Astrocyte (in vitro differentiated cells and primary cell): ENCODE data around the gene PLP1. TPM values are rescaled to one million over a fixed set of nuclear protein-coding genes. Genes with fewer than 3 reads are reported as not detected.

ENCODE experiments used
- DNase-seq: peaks from one replicate; pipeline ENCODE4 v3.0.0-alpha.2; 2010; ENCODE audit warnings: low read depth
- FAIRE-seq: peaks from 2 replicates; lab custom pipeline; 2011; peaks lifted over from hg19 to GRCh38; lab: Jason Lieb, UNC
- H2AFZ ChIP-seq: 2 replicates; pipeline ENCODE4 v1.6.0; 2012; ENCODE audit warnings: low read depth, low read length, inconsistent platforms
- H3K27ac ChIP-seq: 2 replicates; pipeline ENCODE4 v1.5.1; 2011; ENCODE audit warnings: low read depth, low read length, inconsistent platforms
- H3K27me3 ChIP-seq: 2 replicates; pipeline ENCODE4 v1.6.0; 2011; ENCODE audit warnings: low read length, inconsistent platforms; ENCODE audit not compliant: insufficient read depth
- H3K36me3 ChIP-seq: 2 replicates; pipeline ENCODE4 v1.5.1; 2011; ENCODE audit warnings: low read length, inconsistent platforms; ENCODE audit not compliant: insufficient read depth
- H3K4me1 ChIP-seq: 2 replicates; pipeline ENCODE4 v1.5.1; 2011; ENCODE audit warnings: low read length, inconsistent platforms; ENCODE audit not compliant: insufficient read depth
- H3K4me2 ChIP-seq: 2 replicates; pipeline ENCODE4 v1.6.0; 2012; ENCODE audit warnings: low read length, inconsistent platforms
- H3K4me3 ChIP-seq: 2 replicates; pipeline ENCODE4 v1.5.1; 2011; ENCODE audit warnings: low read depth, mild to moderate bottlenecking, low read length, inconsistent platforms; ENCODE audit not compliant: insufficient read depth
- H3K79me2 ChIP-seq: 2 replicates; pipeline ENCODE4 v1.6.0; 2012; ENCODE audit warnings: mild to moderate bottlenecking, low read length, inconsistent platforms; ENCODE audit not compliant: insufficient read depth
- H3K9ac ChIP-seq: 2 replicates; pipeline ENCODE4 v1.6.0; 2012; ENCODE audit warnings: mild to moderate bottlenecking, low read length, inconsistent platforms
- H3K9me3 ChIP-seq: 2 replicates; pipeline ENCODE4 v1.5.1; 2012; ENCODE audit warnings: low read depth, mild to moderate bottlenecking, low read length, inconsistent platforms; ENCODE audit not compliant: insufficient read depth
- H4K20me1 ChIP-seq: 2 replicates; pipeline ENCODE4 v1.6.0; 2012; ENCODE audit warnings: low read length, inconsistent platforms; ENCODE audit not compliant: insufficient read depth
- H3K27ac Mint-ChIP-seq: one replicate; pipeline ENCODE4 v1.8.0; 2021; ENCODE audit warnings: mild to moderate bottlenecking, mixed read lengths; ENCODE audit not compliant: unreplicated experiment
- H3K27me3 Mint-ChIP-seq: one replicate; pipeline ENCODE4 v1.8.0; 2021; ENCODE audit warnings: low read depth, mixed read lengths; ENCODE audit not compliant: unreplicated experiment
- H3K36me3 Mint-ChIP-seq: one replicate; pipeline ENCODE4 v1.8.0; 2021; ENCODE audit warnings: low read depth, mixed read lengths; ENCODE audit not compliant: unreplicated experiment
- H3K4me1 Mint-ChIP-seq: one replicate; pipeline ENCODE4 v1.8.0; 2021; ENCODE audit warnings: low read depth, mixed read lengths; ENCODE audit not compliant: unreplicated experiment
- H3K4me3 Mint-ChIP-seq: one replicate; pipeline ENCODE4 v1.8.0; 2021; ENCODE audit warnings: mild to moderate bottlenecking, moderate library complexity, mixed read lengths; ENCODE audit not compliant: unreplicated experiment
- H3K9me3 Mint-ChIP-seq: one replicate; pipeline ENCODE4 v1.8.0; 2021; ENCODE audit warnings: mild to moderate bottlenecking, mixed read lengths; ENCODE audit not compliant: unreplicated experiment
- CTCF ChIP-seq: IDR thresholded peaks from 2 replicates; pipeline ENCODE4 v1.5.1; 2011; ENCODE audit warnings: low read depth, mild to moderate bottlenecking, inconsistent platforms, low read length, moderate library complexity; ENCODE audit not compliant: insufficient read depth
- EZH2 ChIP-seq: IDR thresholded peaks from 2 replicates; pipeline ENCODE4 v1.6.1; 2012; ENCODE audit warnings: mild to moderate bottlenecking, low read length, inconsistent platforms; ENCODE audit not compliant: insufficient read depth
- total RNA-seq: library from RNA; stranded (reverse); gene quantifications from 2 replicates; pipeline ENCODE4 v1.2.1, GENCODE V29; 2021

Gene PLP1
- total RNA-seq, 1 donor from 2014 or later: 5.2 TPM

- H3K27ac Mint-ChIP-seq: no peak overlapping the region
- Histone ChIP-seq H3K79me2 (no peaks in the 10 kb centered on the region), H3K36me3 (no peaks in the 10 kb centered on the region), H4K20me1 (no peaks in the 10 kb centered on the region), H3K27ac (no peak overlapping the region), H3K4me2 (no peak overlapping the region), H3K9me3 (no peaks in the 10 kb centered on the region), H3K27me3 (no peaks in the 10 kb centered on the region), H2AFZ (no peak overlapping the region), H3K4me1 (peaks cover 4% of the 10 kb centered on the region), H3K4me3 (no peak overlapping the region), H3K9ac (no peak overlapping the region)
- FAIRE-seq (peak; percentile 52), DNase-seq (no peak)
- TF ChIP-seq CTCF (no peak), EZH2 (no peak)
- no peaks in the 10 kb centered on the region for H3K9me3 Mint-ChIP-seq
- H3K4me3 Mint-ChIP-seq: no peak overlapping the region
- H3K27me3 Mint-ChIP-seq: no peaks in the 10 kb centered on the region
- no peaks in the 10 kb centered on the region for H3K36me3 Mint-ChIP-seq
- peaks cover 15% of the 10 kb centered on the region for H3K4me1 Mint-ChIP-seq
These were observed 3.9 kb downstream of the PLP1 start for GRCh38 chrX:103780336-103781061.

GRCh38 chrX:103781062-103781402 is 4.4 kb downstream of the PLP1 start:
- Histone ChIP-seq H3K4me2 (no peak overlapping the region), H3K4me1 (peaks cover 4% of the 10 kb centered on the region), H3K9me3 (no peaks in the 10 kb centered on the region), H2AFZ (no peak overlapping the region), H3K36me3 (no peaks in the 10 kb centered on the region), H3K79me2 (no peaks in the 10 kb centered on the region), H3K9ac (no peak overlapping the region), H4K20me1 (no peaks in the 10 kb centered on the region), H3K4me3 (no peak overlapping the region), H3K27ac (no peak overlapping the region), H3K27me3 (no peaks in the 10 kb centered on the region)
- Mint-ChIP-seq H3K4me3 (no peak overlapping the region), H3K36me3 (no peaks in the 10 kb centered on the region), H3K27ac (no peak overlapping the region), H3K4me1 (peaks cover 15% of the 10 kb centered on the region), H3K27me3 (no peaks in the 10 kb centered on the region), H3K9me3 (no peaks in the 10 kb centered on the region)
- peak; percentile 75 for FAIRE-seq
- no peak for TF ChIP-seq EZH2
- no peak for TF ChIP-seq CTCF
- no peak for DNase-seq

GRCh38 chrX:103781706-103782105 is 5.1 kb downstream of the PLP1 start:
- no peaks in the 10 kb centered on the region for H3K27me3 Mint-ChIP-seq
- no peak overlapping the region for H3K4me3 Mint-ChIP-seq
- H3K27me3 ChIP-seq: no peaks in the 10 kb centered on the region

More at GRCh38 chrX:103781706-103782105, 5.1 kb downstream of the PLP1 start:
- H3K27ac ChIP-seq: no peak overlapping the region
- H3K9me3 ChIP-seq: no peaks in the 10 kb centered on the region
- Mint-ChIP-seq H3K4me1 (peaks cover 15% of the 10 kb centered on the region), H3K36me3 (no peaks in the 10 kb centered on the region), H3K27ac (no peak overlapping the region), H3K9me3 (no peaks in the 10 kb centered on the region)
- H3K36me3 ChIP-seq: no peaks in the 10 kb centered on the region
- FAIRE-seq (no peak), DNase-seq (no peak)
- no peaks in the 10 kb centered on the region for H3K79me2 ChIP-seq
- peaks cover 4% of the 10 kb centered on the region for H3K4me1 ChIP-seq
- no peak overlapping the region for H3K9ac ChIP-seq
- TF ChIP-seq EZH2 (no peak), CTCF (no peak)
- no peak overlapping the region for H2AFZ ChIP-seq
- H4K20me1 ChIP-seq: no peaks in the 10 kb centered on the region
- no peak overlapping the region for H3K4me3 ChIP-seq
- H3K4me2 ChIP-seq: no peak overlapping the region
